Subcutaneous abdominal adipose tissue (tissue), 5 donors: ENCODE data around the gene SLC4A5.

Source experiments
- H3K27ac ChIP-seq: one replicate; pipeline ENCODE4 v1.7.0; 2013; ENCODE audit warnings: low read depth, mild to moderate bottlenecking, inconsistent platforms, low read length, moderate library complexity
- H3K27me3 ChIP-seq, 5 donors: one replicate each; pipeline ENCODE4 v1.7.0; 2013; ENCODE audit warnings: low read length in 5 of 5, inconsistent platforms in 1 of 5; ENCODE audit not compliant: control insufficient read depth in 5 of 5, insufficient read depth in 4 of 5
- H3K36me3 ChIP-seq, 5 donors: one replicate each; pipeline ENCODE4 v1.7.0; 2013; ENCODE audit warnings: low read length in 5 of 5; ENCODE audit not compliant: control insufficient read depth in 5 of 5, insufficient read depth in 5 of 5
- H3K4me1 ChIP-seq, 5 donors: one replicate each; pipeline ENCODE4 v1.7.0; 2013; ENCODE audit warnings: low read length in 5 of 5, mild to moderate bottlenecking in 3 of 5, moderate library complexity in 1 of 5; ENCODE audit not compliant: control insufficient read depth in 5 of 5, insufficient read depth in 5 of 5
- H3K4me3 ChIP-seq, 5 donors: one replicate each; pipeline ENCODE4 v1.7.0; 2013; ENCODE audit warnings: low read length in 5 of 5, low read depth in 1 of 5
- H3K9ac ChIP-seq, 5 donors: one replicate each; pipeline ENCODE4 v1.7.0; 2013; ENCODE audit warnings: low read length in 5 of 5, mild to moderate bottlenecking in 4 of 5, moderate library complexity in 3 of 5
- H3K9me3 ChIP-seq, 5 donors: one replicate each; pipeline ENCODE4 v1.7.0; 2013; ENCODE audit warnings: low read length in 5 of 5; ENCODE audit not compliant: control insufficient read depth in 5 of 5
- donor health status: healthy.
- donor health status: healthy.
- donor health status: healthy.
- donor health status: healthy.
- donor health status: healthy.

Gene SLC4A5

GRCh38 chr2:74381751-74382150, 38.5 kb upstream of the SLC4A5 start:
- H3K27me3 ChIP-seq, result no peaks in the 10 kb centered on the region
- H3K27ac ChIP-seq, result no peak overlapping the region
- H3K9ac ChIP-seq, result no peak overlapping the region
- H3K36me3 ChIP-seq, result peaks cover 6 to 27% (median 16%) of the 10 kb centered on the region in 5 donors
- peaks cover 1 to 29% (median 15%) of the 10 kb centered on the region in 5 donors for H3K4me1 ChIP-seq
- no peaks in the 10 kb centered on the region for H3K9me3 ChIP-seq
- H3K4me3 ChIP-seq, result no peak overlapping the region

- H3K9ac ChIP-seq, result peak within 1 kb of the TSS; percentile 41 to 82 (median 56)
- peaks cover 1 to 29% (median 15%) of the 10 kb centered on the region in 5 donors for H3K4me1 ChIP-seq
- H3K27ac ChIP-seq, result no peak within 1 kb of the TSS
- H3K27me3 ChIP-seq, result no peaks in the 10 kb centered on the region
- peaks cover 6 to 32% (median 26%) of the 10 kb centered on the region in 5 donors for H3K36me3 ChIP-seq
- no peaks in the 10 kb centered on the region for H3K9me3 ChIP-seq
- peak within 1 kb of the TSS; percentile 41 to 62 (median 48) for H3K4me3 ChIP-seq
Observed at GRCh38 chr2:74379851-74380789, 36.9 kb upstream of the SLC4A5 start, which contains the start of gene DCTN1. Gene DCTN1 (minus strand): TSS chr2:74380311. CDS start chr2:74380037, 274 bp downstream.

- Histone ChIP-seq H3K9ac (no peak overlapping the region), H3K9me3 (no peaks in the 10 kb centered on the region), H3K27me3 (no peaks in the 10 kb centered on the region), H3K27ac (no peak overlapping the region), H3K4me1 (peaks cover 1 to 42% (median 32%) of the 10 kb centered on the region in 5 donors), H3K4me3 (no peak overlapping the region), H3K36me3 (peaks cover 6 to 29% (median 24%) of the 10 kb centered on the region in 5 donors)
Observed at GRCh38 chr2:74378007-74378406, 34.8 kb upstream of the SLC4A5 start.

GRCh38 chr2:74375838-74376237, 32.6 kb upstream of the SLC4A5 start:
- no peaks in the 10 kb centered on the region for H3K9me3 ChIP-seq

GRCh38 chr2:74374509-74375205, 31.4 kb upstream of the SLC4A5 start:
- Histone ChIP-seq H3K9me3 (no peaks in the 10 kb centered on the region), H3K27ac (no peak overlapping the region), H3K4me1 (peaks cover 0 to 32% (median 22%) of the 10 kb centered on the region in 5 donors), H3K27me3 (no peaks in the 10 kb centered on the region), H3K9ac (no peak overlapping the region), H3K4me3 (peak overlapping the region in 2 of 5 donors; percentile 1 to 15), H3K36me3 (peaks cover 6 to 54% (median 45%) of the 10 kb centered on the region in 5 donors)

More at GRCh38 chr2:74375838-74376237, 32.6 kb upstream of the SLC4A5 start:
- H3K27me3 ChIP-seq, result no peaks in the 10 kb centered on the region
- peaks cover 1 to 44% (median 33%) of the 10 kb centered on the region in 5 donors for H3K4me1 ChIP-seq
- H3K36me3 ChIP-seq, result peaks cover 6 to 42% (median 33%) of the 10 kb centered on the region in 5 donors
- H3K27ac ChIP-seq, result no peak overlapping the region
- H3K9ac ChIP-seq, result no peak overlapping the region
- no peak overlapping the region for H3K4me3 ChIP-seq

GRCh38 chr2:74373985-74374384, 30.8 kb upstream of the SLC4A5 start:
- H3K4me3 ChIP-seq, result peak overlapping the region in 2 of 5 donors; percentile 1 to 15
- H3K27me3 ChIP-seq, result no peaks in the 10 kb centered on the region
- H3K9ac ChIP-seq, result no peak overlapping the region
- H3K36me3 ChIP-seq, result peaks cover 6 to 60% (median 51%) of the 10 kb centered on the region in 5 donors
- H3K27ac ChIP-seq, result no peak overlapping the region
- no peaks in the 10 kb centered on the region for H3K9me3 ChIP-seq
- H3K4me1 ChIP-seq, result peaks cover 0 to 25% (median 18%) of the 10 kb centered on the region in 5 donors

- H3K9ac ChIP-seq, result no peak overlapping the region
- no peaks in the 10 kb centered on the region for H3K27me3 ChIP-seq
- H3K36me3 ChIP-seq, result peaks cover 6 to 68% (median 58%) of the 10 kb centered on the region in 5 donors
- H3K9me3 ChIP-seq, result no peaks in the 10 kb centered on the region
- peaks cover 0 to 25% (median 18%) of the 10 kb centered on the region in 5 donors for H3K4me1 ChIP-seq
- H3K4me3 ChIP-seq, result no peak overlapping the region
- H3K27ac ChIP-seq, result no peak overlapping the region
Observed at GRCh38 chr2:74373221-74373676, 30.0 kb upstream of the SLC4A5 start.

GRCh38 chr2:74372674-74373073, 29.5 kb upstream of the SLC4A5 start:
- Histone ChIP-seq H3K9me3 (no peaks in the 10 kb centered on the region), H3K27ac (no peak overlapping the region), H3K9ac (no peak overlapping the region), H3K4me3 (no peak overlapping the region), H3K27me3 (no peaks in the 10 kb centered on the region), H3K36me3 (peaks cover 6 to 69% (median 60%) of the 10 kb centered on the region in 5 donors), H3K4me1 (peaks cover 0 to 25% (median 18%) of the 10 kb centered on the region in 5 donors)

- H3K27me3 ChIP-seq, result no peaks in the 10 kb centered on the region
- no peaks in the 10 kb centered on the region for H3K9me3 ChIP-seq
- H3K4me3 ChIP-seq, result no peak overlapping the region
- peaks cover 0 to 25% (median 18%) of the 10 kb centered on the region in 5 donors for H3K4me1 ChIP-seq
- no peak overlapping the region for H3K27ac ChIP-seq
- peaks cover 0 to 69% (median 60%) of the 10 kb centered on the region in 5 donors for H3K36me3 ChIP-seq
- H3K9ac ChIP-seq, result no peak overlapping the region
Observed at GRCh38 chr2:74371421-74371820, 28.2 kb upstream of the SLC4A5 start.
